HTERT RPE-1 (cell line): ENCODE results near the gene ZYG11A.
"Not testable (repeated sequence)": the region's sequence is repeated elsewhere in the genome, so short reads cannot be mapped to it uniquely, and the experiment has no call there.

Source experiments
- in situ Hi-C: fragments of 300-500 bp; cut with MboI; formaldehyde crosslinking; loops from 4 replicates; pipeline ENCODE4 v1.14.3; 2020; ENCODE audit warnings: low sequenced_read_pairs

ZYG11A gene

GRCh38 chr1:52842643-52843310, at the start of gene ZYG11A:
ZYG11A (plus strand) TSS chr1:52842760; CDS start chr1:52842884, 124 bp downstream.
- in situ Hi-C loops: no loop called here

GRCh38 chr1:52793717-52794116, 48.8 kb upstream of the ZYG11A start:
- in situ Hi-C loops: not testable (repeated sequence)

- in situ Hi-C loops: no loop called here
These were observed 47.1 kb upstream of the ZYG11A start for GRCh38 chr1:52795464-52795863.

- in situ Hi-C loops: no loop called here
These were observed 44.2 kb upstream of the ZYG11A start for GRCh38 chr1:52798331-52798730.

GRCh38 chr1:52801011-52801410, 41.5 kb upstream of the ZYG11A start:
- in situ Hi-C loops: no loop called here

- in situ Hi-C loops: not testable (repeated sequence)
These were observed 38.5 kb upstream of the ZYG11A start for GRCh38 chr1:52804083-52804482.

GRCh38 chr1:52814465-52814864, 28.1 kb upstream of the ZYG11A start:
- in situ Hi-C loops: no loop called here

GRCh38 chr1:52820830-52821229, 21.7 kb upstream of the ZYG11A start:
- in situ Hi-C loops: not testable (repeated sequence)

- in situ Hi-C loops: no loop called here
These were observed 16.7 kb upstream of the ZYG11A start for GRCh38 chr1:52825868-52826267.

GRCh38 chr1:52834798-52835197, 7.8 kb upstream of the ZYG11A start:
- in situ Hi-C loops: no loop called here

- in situ Hi-C loops: no loop called here
These were observed 6.5 kb upstream of the ZYG11A start for GRCh38 chr1:52836035-52836434.

GRCh38 chr1:52839175-52839574, 3.4 kb upstream of the ZYG11A start:
- in situ Hi-C loops: not testable (repeated sequence)

- in situ Hi-C loops: not testable (repeated sequence)
These were observed 2.6 kb downstream of the ZYG11A start for GRCh38 chr1:52845119-52845518.

GRCh38 chr1:52848423-52848822, 5.9 kb downstream of the ZYG11A start:
- in situ Hi-C loops: no loop called here

GRCh38 chr1:52850951-52851350, 8.4 kb downstream of the ZYG11A start:
- in situ Hi-C loops: no loop called here

GRCh38 chr1:52852854-52853253, 10.3 kb downstream of the ZYG11A start:
- in situ Hi-C loops: no loop called here

GRCh38 chr1:52855584-52855983, 13.0 kb downstream of the ZYG11A start:
- in situ Hi-C loops: no loop called here

GRCh38 chr1:52856026-52856425, 13.5 kb downstream of the ZYG11A start:
- in situ Hi-C loops: no loop called here

- in situ Hi-C loops: no loop called here
These were observed 14.9 kb downstream of the ZYG11A start for GRCh38 chr1:52857443-52857842.

GRCh38 chr1:52862666-52863458, 20.3 kb downstream of the ZYG11A start:
- in situ Hi-C loops: no loop called here

- in situ Hi-C loops: no loop called here
These were observed 24.7 kb downstream of the ZYG11A start for GRCh38 chr1:52867087-52867863.

GRCh38 chr1:52869727-52870126, 27.2 kb downstream of the ZYG11A start:
- in situ Hi-C loops: not testable (repeated sequence)
